HPDE6-E6E7 (cell line): ENCODE results near the gene CACNA1B.

Source experiments
- DNase-seq: peaks from one replicate; pipeline ENCODE4 v3.0.0; 2011; ENCODE audit warnings: missing footprints; ENCODE audit errors: extremely low spot score

The CACNA1B gene

DNA sequence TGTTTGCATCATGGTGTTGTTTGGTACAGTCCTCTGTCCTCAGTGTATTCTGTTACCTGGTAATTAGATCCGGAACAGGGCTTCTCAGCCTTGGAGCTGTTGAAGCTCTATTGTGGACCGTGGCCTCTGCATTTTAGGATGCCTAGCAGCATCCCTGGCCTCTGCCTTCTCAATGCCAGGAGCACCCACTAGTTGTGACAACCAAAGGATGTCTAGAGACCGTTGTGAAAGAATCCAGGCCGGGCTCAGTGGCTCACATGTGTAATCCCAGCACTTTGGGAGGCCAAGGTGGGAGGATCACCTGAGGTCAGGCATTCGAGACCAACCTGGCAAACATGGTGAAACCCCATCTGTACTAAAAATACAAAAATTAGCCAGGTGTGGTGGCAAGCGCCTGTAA, 159.6 kb downstream of the CACNA1B start:
- no peak for DNase-seq

DNA sequence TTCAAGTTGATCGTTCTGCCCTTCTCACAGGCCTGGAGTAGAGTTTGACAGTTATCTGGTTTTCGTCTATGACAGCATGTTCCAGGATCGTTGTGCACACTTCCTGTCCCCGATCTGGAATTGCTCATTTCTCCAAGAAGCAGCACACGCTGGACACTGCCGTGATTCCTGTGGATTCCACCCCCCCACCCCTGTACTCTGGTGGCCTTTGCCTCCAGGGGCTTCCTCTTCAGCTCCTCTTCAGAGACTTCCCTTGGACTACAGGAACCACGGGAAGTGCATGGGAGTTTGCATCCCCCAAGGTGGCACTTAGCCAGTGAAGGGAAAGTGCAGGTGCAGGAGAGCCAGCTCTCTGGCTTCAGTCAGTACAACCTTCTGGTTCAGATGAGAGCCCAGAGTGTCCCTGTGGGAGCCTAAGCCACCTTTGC, 160.7 kb downstream of the CACNA1B start:
- DNase-seq = no peak

DNA sequence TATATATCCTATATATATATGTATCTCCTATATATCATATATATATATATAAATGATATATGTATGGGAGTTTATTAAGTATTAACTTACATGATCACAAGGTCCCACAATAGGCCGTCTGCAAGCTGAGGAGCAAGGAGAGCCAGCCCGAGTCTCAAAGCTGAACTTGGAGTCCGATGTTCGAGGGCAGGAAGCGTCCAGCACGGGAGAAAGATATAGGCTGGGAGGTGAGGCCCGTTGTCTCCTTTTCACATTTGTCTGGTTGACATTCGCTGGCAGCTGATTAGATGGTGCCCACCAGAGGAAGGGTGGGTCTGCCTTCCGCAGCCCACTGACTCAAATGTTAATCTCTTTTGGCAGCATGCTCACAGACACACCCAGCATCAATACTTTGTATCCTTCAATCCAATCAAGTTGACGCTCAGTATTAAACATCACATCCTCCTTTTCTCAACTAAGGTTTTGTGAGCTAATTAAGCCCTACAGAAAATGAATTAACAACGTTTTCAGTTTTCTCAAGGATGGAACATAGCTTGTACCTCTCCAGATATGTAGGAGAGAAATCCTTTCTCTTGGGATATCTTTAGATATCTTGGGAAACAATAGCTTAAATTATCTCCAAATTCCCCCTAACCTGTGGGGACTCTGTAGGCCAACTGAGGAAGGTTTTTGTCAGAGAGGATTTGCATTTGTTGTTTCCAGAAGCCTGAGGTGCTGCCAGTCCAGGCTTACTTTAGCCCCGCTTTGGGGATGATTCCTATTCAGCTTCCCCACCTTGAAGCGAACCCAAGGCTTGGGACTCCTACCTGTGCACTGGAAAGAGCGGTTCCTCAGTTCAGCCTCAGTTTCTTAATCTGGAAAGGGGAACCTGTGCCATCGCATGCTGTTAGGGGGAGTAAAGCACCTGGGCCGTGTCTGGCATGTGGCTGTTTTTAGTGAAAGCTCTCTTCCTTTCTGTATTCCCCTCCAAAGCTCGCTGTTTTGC, 163.2 kb downstream of the CACNA1B start:
- no peak for DNase-seq

DNA sequence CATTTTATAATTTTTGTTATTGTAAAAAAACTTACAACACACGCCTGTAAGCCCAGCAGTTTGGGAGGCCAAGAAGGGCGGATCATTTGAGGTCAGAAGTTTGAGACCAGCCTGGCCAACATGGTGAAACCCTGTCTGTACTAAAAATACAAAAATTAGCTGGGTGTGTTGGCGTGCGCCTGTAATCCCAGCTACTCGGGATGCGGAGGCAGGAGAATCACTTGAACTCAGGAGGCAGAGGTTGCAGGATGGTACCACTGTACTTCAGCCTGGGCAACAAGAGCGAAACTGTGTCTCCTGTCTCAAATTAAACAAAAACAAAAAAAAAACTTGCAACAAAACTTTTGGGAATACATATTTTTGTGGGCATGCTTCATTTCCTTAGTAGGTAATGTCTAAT, 164.6 kb downstream of the CACNA1B start:
- no peak for DNase-seq

DNA sequence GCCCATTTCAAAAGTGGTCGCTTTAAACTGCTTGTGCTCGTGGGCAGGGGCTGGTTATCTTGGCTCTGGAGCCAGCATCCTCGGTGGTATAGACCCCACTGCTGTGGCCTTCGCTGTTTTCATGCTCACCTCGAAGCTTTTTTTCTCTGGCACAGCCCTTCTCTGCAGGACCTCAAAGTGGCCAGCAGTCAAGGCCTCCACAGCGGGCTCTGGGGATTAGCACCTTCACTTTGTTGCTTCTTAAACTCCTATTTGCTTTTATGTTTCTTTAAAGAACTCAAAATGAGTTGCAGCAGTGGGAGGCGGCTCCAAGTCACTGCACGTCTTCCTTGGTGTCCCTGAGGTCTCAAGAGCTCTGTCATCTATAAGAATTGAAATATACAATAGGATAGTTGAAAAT, 165.1 kb downstream of the CACNA1B start:
- DNase-seq = no peak

DNA sequence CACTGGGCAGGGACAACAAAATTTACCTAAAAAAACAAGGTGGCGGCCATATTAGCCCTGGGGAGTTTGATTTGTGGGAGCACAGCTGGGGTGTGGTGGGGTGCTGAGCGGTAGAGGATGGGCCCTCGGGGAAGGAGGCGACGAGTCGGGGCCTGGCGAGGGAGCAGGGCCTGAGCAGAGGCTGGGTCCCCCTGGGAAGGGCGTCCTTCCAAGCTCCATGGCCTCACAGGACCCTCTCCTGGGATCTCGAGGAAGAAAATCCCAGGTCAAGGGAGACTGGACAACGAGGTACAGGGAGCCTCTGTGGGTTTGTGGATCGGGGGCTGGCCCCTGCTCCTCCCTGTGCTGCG, 165.5 kb downstream of the CACNA1B start:
- no peak for DNase-seq

DNA sequence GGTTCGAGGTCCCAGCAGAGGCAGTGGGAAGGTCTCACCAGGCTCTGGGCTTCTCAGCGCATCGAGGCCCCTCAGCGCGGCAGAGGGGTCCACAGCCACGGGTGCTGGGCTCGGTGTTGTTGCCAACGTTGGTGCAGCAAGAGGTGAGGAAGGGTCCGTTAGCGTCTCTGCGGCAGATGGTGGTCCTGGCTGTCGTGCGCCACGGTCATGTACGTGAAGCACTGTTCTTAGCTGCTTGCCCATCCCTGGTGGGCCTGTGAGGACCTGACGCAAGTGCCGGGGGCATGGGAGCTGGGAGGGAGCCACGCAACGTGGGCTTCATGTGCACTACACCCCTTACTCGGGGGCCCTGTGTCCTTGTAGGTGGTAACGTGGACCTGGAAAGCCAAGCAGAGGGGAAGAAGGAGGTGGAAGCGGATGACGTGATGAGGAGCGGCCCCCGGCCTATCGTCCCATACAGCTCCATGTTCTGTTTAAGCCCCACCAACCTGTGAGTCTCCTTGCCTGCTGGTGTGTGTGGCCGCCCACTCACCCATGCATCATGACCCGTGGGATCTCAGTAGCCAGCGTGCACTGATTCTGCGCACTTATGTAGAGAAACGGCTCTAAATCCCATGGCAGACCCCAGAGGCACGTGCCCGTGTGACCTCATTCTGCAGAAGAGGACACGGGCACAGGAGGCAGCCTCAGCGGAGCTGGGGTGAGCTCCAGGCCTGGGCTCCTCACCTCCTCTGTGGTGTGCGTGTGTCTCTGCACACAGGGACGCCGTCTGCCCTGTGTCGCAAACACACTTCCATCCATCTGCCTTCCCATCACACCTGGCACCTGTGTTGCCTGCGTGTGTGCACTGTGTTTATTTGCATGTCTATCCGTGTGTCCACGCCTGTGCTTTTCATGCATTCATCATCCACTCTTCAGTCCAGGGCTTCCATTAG, 166.1 kb downstream of the CACNA1B start:
- no peak for DNase-seq

DNA sequence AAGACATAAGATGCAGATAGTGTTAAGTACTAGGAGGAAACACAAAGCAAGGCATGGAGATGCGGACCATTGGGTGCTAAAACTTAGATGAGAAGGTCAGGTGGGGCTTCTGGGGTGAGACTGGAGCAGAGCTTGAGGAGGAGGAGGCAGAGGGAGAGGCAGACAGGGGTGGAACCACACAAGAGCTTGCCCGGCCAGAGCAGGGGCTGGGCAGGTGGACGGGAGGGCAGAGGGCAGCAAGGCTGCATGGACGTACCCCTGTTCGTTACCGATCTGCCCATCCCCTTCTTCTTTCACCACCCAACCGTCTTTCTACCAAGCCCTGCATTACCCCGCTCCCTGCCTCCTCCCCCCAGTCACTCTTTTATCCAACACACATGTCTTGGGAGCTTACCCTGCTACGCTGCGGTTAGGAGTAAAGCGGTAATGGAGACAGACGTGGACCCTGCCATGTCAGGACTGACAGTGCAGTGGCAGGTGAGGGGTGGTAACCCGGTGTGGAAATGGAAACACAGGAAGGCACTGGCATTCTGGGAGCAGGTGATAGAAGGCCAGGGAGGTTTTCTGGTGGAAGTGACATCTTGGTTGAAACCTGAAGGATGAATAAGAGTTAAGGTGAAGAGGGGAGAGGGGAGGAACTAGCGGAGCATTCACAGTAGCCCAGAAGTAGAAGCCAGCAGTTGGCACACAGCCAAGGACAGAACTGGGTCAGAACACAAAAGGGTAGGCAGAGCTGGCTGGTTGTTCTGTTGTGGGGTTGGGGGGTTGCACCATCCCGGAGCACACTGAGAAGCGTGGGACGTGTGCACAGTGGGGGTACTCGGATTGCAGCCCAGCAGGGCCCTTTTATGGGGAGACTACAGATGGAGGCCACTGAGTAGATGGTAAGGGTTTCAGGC, 167.2 kb downstream of the CACNA1B start:
- no peak for DNase-seq

DNA sequence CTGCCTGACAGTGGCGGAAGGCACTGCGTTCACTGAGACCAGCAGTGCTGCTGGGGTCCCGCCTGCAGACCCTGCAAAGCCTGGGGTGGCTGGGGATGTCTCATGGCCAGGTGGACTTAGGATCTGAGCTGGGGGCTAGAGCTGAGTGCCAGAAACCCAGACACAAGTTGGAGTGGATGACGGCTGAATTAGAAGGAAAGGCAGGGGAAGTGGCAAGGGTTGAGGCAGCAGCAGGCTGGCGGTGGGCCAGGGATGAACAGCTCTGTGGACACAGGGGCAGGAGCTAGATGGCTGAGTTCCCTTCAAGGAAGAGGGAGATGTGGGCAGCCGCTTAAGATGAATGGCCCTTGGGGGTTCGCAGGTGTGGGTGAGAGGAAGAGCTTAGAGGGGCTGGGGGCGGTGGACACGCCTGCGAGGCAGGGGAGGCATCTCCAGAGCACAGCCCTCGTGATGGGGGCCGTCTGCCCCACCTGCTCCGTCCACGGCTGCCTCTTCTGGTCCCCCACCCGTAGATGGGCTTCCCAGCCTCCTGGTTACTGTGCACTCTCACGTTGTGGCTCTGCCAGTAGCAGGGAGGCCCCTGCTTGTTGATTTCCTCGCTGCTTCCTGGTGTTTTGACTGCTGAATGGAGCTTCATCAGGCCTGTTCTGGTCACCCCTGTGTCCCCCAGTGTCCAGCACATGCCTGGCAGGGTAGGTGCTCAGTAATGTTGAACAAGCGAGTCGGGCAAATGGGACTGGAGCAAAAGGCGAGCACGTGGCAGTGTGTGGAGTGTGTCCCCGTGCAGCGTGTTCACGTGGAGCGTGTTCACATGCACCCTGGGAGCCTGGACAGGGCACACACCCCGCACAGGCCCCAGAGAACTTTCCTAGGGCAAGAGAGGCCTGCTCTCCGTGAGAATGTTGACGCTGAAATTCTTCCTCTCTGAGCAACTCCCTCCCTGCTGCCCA, 168.2 kb downstream of the CACNA1B start:
- no peak for DNase-seq

DNA sequence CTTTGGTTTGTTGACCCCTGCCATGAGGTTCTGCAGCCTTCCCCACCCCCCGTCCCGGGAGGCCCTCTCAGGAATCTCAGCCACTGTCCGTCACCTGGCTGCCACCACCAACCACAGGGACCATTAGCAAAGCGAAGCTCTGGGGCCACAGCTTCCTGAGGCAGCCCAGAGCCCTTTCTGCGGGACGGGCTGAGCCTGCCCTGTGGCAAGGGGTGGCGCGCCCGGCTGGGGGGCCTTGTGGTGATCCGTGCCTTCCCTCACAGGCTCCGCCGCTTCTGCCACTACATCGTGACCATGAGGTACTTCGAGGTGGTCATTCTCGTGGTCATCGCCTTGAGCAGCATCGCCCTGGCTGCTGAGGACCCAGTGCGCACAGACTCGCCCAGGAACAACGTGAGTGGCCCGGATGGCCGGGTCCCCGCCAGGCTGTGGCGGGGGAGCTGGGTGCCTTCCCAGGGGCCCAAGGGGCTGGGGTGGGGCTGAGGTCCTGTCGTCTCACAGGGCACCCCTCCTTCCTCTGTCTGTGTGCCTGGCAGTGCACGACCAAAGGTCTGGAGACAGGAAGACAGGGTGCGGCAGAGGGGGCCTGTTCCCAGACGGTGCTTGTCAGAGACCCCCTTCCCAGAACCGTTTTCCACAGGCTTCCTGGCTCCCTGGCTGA, 169.2 kb downstream of the CACNA1B start:
- DNase-seq = no peak

DNA sequence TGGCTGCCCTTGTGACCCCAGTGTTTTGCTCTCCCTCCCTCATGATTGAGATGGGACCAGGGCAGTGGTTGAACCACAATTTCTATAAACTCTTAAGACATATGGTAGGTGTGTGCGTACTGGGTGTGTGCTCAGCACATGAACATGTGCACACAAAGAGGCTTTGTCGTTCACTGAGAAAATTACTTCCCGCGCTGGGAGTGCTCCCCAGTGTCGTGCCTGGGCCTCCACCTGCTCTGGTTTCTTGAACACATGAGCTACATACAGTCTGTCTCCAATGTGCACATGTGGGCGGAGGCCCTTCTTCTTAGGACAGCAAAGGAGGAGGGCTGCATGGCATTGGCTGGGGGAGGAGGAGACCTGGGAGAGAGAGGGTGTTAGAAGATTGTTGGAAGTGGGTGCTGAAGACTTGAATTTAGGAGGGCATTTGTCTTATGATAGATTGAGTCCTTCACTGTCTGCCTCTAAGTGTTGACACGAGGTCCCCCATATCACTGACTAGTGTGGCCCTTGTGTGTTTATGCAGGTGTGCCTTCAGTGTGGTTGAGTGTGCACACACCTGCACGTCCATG, 170.0 kb downstream of the CACNA1B start:
- no peak for DNase-seq

DNA sequence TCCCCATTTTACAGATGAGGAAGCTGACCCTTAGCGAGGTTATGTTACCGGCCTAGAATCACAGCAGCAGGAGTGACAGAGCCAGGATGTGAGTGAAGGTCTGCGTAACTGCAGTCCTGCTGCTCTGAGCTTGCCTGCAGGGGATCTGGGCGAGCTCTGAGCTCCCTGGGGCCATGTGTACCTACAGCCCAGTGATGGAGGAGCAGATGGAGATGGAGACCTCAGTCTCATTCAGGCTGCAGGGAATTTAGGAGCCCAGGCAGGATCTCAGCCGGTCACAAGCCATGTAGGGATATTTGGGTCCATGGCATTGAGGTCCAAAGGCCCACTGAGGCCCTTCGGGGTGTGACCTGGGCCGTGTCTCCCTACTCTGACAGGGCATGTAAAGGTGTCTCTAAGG, 170.6 kb downstream of the CACNA1B start:
- DNase-seq = no peak

DNA sequence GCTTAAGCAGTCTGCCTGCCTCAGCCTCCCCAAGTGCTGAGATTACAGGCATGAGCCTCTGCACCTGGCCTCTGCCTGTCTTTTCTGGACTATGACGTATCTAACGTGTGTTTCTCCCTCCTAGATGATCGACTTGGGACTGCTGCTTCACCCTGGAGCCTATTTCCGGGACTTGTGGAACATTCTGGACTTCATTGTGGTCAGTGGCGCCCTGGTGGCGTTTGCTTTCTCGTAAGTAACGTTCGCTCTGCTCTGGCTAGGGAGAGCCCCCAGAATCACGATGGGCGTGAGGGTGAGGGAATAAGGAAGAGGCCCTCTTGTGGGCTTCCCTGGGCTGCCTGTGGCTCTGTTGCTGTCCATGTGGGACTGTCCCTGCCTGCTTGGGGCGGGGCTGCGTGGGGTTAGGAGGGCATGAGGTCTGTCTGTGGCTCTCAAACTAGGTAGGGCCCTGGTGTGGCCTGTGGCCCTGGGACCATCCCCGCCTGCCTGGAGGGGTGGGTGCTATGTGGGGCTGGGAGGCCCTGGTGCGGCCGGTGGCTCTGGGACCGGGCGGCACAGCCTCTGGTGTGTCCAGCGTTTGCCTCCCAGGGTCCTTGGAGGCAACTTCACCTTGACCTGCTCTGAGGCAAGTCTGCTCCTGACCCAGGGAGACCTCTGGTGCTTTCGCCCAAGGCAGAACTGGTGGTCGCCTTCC, 171.7 kb downstream of the CACNA1B start:
- DNase-seq = no peak

DNA sequence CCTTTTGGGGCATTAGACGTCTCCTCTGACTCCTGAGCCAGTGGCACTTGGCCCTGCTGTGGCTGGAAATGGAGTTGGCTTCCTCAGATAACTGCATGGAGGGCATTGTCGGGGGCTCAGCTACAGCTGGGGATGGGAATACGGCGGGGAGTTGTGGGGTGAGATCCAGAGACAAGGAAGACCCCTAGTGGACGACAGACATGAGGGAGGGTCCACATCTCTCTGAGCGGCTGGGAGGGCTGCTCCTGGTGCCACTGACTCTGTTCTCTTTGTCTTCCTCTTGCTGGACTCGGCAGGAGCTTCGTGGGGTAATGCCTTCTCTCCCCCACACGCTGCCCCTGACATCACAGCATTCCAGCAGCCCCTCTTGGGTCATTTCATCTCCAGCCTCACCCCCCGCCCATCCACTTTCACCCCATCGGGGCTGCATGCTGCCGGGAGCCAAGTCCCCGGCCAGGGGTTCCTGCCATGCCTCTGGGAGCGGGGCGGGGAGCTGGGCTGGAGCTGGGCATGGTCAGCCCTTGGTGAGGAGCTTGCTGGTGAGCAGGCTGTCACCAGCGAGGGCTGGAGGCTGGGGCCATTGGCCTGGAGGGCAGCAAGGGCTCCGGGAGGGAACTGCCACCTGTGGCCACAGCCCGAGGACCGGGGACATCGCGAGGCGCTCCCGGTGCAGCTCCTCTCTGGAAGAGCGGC, 172.3 kb downstream of the CACNA1B start:
- no peak for DNase-seq

DNA sequence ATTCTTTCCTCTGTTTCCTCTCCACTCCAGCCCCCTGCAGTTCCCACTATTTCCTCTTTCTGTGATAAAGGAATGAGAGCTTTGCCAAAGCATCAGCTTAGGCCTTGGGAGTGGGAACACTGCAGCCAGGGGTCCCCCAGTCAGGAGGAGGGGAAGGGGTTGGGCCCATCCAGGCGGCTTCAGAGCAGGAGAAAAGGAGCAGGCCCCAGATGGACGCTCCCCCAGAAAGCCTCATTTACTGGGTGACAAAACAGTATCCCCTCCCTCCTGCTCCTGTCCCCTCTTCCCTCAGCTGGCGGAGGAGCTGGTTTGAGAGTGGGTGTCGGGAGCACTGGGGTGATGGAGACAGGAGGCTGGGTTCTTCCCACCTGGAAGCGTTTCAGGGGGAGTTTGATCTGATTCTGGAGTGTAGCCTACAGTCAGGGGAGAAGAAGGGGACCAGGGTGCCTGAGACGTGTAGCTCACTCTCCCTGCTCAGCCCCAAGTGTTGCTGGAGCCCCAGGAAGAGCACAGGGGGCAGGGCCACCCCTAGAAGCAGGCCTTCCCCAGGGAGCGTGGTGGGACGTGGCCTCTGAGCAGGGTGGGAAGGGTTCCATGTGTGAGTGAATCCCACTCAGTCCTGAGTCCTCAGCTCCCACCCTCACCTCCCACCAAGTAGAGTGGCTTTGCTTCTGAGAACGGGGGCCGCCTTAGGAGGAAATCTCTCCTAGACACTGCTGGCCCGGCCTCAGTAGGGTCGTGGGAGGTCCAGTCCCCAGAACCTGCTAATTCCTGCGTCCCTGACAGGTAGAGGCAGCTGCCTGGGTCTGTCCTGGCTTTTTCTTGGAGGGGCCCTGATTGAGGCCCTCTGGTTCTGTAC, 173.1 kb downstream of the CACNA1B start:
- no peak for DNase-seq

DNA sequence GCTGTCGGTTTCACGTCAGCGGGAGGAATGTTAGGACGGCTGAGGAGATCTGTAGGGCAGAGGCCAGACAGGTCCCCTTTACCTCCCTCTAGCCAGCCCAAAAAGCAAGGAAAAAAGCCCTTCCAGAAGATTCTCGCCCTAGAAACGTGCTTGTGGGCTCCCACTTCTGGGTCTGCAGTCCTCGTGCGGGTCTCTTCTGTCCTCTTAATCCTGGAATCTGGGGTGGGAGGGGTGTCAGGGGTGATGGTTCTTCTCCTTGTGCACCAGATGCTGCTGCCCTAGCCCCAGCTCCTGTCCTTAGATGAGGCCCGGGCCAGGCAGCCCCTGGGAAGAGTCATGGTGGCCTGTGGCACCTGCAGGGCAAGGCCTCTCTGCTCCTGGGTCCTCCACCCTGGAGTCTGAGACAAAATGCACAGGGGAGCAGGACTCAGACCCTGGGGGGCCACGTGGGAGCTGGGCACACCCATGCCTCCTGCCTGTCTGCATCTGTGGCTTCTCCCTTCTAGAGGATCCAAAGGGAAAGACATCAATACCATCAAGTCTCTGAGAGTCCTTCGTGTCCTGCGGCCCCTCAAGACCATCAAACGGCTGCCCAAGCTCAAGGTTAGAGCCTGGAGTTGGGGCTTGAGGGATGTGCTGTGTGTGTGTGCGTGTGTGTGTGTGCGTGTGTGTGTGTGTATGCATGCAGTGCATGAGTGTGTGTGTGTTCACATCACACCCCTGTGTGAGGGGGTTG, 174.2 kb downstream of the CACNA1B start:
- no peak for DNase-seq

DNA sequence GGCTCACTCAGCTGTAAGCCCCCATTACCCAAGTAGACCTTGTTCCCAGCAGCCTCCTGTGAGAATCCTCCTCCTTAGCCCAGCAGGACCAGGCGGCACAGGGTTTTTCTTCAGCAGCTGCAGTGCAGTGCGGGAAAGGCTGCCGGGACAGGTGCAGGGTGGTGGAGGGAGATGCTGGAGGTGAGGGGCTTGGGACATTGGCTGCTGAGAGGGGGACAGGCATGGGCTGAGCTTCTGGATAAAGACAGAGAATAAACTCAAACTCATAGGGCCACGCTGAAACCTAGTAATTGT, 174.7 kb downstream of the CACNA1B start:
- DNase-seq = no peak
